Gastroesophageal sphincter (tissue), 3 donors: ENCODE data around the gene MBD6.

ENCODE experiments used
- EP300 ChIP-seq: sonication (generic); formaldehyde crosslinking; IDR thresholded peaks from one replicate; pipeline ENCODE4 v1.6.1; 2017; ENCODE audit warnings: antibody characterized with exemption, mild to moderate bottlenecking
- POLR2A ChIP-seq, 2 donors: fragments of 450-650 bp; IDR thresholded peaks; one replicate each; pipeline ENCODE4 v1.6.1; 2017; ENCODE audit warnings: antibody characterized with exemption in 2 of 2, mild to moderate bottlenecking in 2 of 2, moderate library complexity in 1 of 2
- POLR2AphosphoS5 ChIP-seq: sonication (generic); formaldehyde crosslinking; IDR thresholded peaks from one replicate; pipeline ENCODE4 v1.6.1; 2017; ENCODE audit warnings: antibody characterized with exemption
- TF ChIP-seq, protein P1 (sequence below), 4 experiments: fragments of 200-600 bp in 2 of 4; fragments of 450-650 bp in 2 of 4; sonication (generic) in 1 of 4; IDR thresholded peaks; one replicate each; pipeline ENCODE4 v1.5.1; 2017 to 2019; ENCODE audit warnings: antibody characterized with exemption in 4 of 4, mild to moderate bottlenecking in 2 of 4, moderate library complexity in 2 of 4

DNA sequence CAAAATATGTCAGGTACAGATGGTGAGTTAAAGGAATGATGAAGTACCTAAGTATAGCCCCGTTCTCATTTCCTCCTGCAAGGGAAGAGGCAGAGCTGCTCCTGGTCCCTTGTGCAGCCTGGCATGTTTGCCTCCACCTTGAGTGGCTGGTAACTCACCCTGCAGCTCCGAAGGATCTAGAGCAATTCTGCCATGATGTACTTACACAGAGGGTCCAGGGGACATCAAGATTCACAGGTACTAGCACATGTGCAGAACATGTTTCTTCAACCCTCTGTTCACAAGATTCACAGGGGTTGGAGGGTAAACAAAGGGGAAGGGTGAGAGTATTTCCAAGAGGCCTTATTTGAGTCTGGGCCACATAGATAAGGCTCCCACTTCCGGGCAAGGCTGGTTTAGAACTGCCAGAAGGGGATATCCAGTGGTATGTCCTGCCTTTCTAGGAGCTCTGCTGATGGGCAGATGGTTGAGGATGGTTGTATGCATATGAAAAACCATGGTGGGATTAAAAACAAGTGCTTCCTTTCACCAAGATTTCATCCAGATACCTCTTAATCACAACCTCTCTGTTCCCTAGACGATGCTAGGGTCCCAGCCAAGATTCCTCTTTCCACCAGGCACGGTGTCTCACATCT, 16.6 kb downstream of the MBD6 start:
- TF ChIP-seq, protein P1, sequence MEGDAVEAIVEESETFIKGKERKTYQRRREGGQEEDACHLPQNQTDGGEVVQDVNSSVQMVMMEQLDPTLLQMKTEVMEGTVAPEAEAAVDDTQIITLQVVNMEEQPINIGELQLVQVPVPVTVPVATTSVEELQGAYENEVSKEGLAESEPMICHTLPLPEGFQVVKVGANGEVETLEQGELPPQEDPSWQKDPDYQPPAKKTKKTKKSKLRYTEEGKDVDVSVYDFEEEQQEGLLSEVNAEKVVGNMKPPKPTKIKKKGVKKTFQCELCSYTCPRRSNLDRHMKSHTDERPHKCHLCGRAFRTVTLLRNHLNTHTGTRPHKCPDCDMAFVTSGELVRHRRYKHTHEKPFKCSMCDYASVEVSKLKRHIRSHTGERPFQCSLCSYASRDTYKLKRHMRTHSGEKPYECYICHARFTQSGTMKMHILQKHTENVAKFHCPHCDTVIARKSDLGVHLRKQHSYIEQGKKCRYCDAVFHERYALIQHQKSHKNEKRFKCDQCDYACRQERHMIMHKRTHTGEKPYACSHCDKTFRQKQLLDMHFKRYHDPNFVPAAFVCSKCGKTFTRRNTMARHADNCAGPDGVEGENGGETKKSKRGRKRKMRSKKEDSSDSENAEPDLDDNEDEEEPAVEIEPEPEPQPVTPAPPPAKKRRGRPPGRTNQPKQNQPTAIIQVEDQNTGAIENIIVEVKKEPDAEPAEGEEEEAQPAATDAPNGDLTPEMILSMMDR (IDR thresholded peaks at IDR 0.05): no peak
- TF ChIP-seq EP300 (no peak), POLR2AphosphoS5 (no peak), POLR2A (IDR thresholded peaks at IDR 0.05) (no peak)
